Parathyroid adenoma (tissue), 2 donors: ENCODE results near the gene SLC15A1.

Source experiments
- H2AFZ ChIP-seq: fragments of 300-600 bp; sonication (generic); one replicate; pipeline ENCODE4 v1.7.0; 2017; ENCODE audit warnings: antibody characterized with exemption, mild to moderate bottlenecking
- H3K27ac ChIP-seq: fragments of 300-600 bp; sonication (generic); one replicate; pipeline ENCODE4 v1.7.0; 2017
- H3K27me3 ChIP-seq: fragments of 300-600 bp; sonication (generic); one replicate; pipeline ENCODE4 v1.7.0; 2017; ENCODE audit warnings: low read length; ENCODE audit not compliant: control insufficient read depth, insufficient read depth
- H3K36me3 ChIP-seq: fragments of 300-600 bp; sonication (generic); one replicate; pipeline ENCODE4 v1.7.0; 2017; ENCODE audit warnings: low read length; ENCODE audit not compliant: control insufficient read depth, insufficient read depth
- H3K4me1 ChIP-seq: fragments of 300-600 bp; sonication (generic); one replicate; pipeline ENCODE4 v1.7.0; 2017; ENCODE audit warnings: control low read depth
- H3K4me2 ChIP-seq: fragments of 300-600 bp; sonication (generic); one replicate; pipeline ENCODE4 v1.7.0; 2017; ENCODE audit warnings: low read length
- H3K4me3 ChIP-seq: fragments of 300-600 bp; sonication (generic); one replicate; pipeline ENCODE4 v1.7.0; 2017; ENCODE audit warnings: low read depth, low read length
- H3K79me2 ChIP-seq: fragments of 300-600 bp; sonication (generic); one replicate; pipeline ENCODE4 v1.7.0; 2017; ENCODE audit warnings: control low read depth
- H3K9ac ChIP-seq: fragments of 300-600 bp; sonication (generic); one replicate; pipeline ENCODE4 v1.7.0; 2017; ENCODE audit warnings: mild to moderate bottlenecking
- H3K9me3 ChIP-seq: fragments of 300-600 bp; sonication (generic); one replicate; pipeline ENCODE4 v1.7.0; 2017; ENCODE audit warnings: low read length; ENCODE audit not compliant: control insufficient read depth
- TF ChIP-seq, protein P1 (sequence below): fragments of 300-600 bp; sonication (generic); IDR thresholded peaks from one replicate; pipeline ENCODE4 v1.7.0; 2017; ENCODE audit warnings: antibody characterized with exemption, mild to moderate bottlenecking
- donor health status: primary hyperparathyroidism.

The SLC15A1 gene

GRCh38 chr13:98769736-98770135 is 17.3 kb upstream of the SLC15A1 start:
- TF ChIP-seq, protein P1, sequence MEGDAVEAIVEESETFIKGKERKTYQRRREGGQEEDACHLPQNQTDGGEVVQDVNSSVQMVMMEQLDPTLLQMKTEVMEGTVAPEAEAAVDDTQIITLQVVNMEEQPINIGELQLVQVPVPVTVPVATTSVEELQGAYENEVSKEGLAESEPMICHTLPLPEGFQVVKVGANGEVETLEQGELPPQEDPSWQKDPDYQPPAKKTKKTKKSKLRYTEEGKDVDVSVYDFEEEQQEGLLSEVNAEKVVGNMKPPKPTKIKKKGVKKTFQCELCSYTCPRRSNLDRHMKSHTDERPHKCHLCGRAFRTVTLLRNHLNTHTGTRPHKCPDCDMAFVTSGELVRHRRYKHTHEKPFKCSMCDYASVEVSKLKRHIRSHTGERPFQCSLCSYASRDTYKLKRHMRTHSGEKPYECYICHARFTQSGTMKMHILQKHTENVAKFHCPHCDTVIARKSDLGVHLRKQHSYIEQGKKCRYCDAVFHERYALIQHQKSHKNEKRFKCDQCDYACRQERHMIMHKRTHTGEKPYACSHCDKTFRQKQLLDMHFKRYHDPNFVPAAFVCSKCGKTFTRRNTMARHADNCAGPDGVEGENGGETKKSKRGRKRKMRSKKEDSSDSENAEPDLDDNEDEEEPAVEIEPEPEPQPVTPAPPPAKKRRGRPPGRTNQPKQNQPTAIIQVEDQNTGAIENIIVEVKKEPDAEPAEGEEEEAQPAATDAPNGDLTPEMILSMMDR, result no peak
- H3K79me2 ChIP-seq, result no peaks in the 10 kb centered on the region
- no peaks in the 10 kb centered on the region for H3K27me3 ChIP-seq
- no peaks in the 10 kb centered on the region for H3K9me3 ChIP-seq
- H3K36me3 ChIP-seq, result no peaks in the 10 kb centered on the region
- H3K9ac ChIP-seq, result no peak overlapping the region
- no peak overlapping the region for H3K4me3 ChIP-seq
- no peak overlapping the region for H2AFZ ChIP-seq
- no peaks in the 10 kb centered on the region for H3K4me1 ChIP-seq
- no peak overlapping the region for H3K27ac ChIP-seq
- H3K4me2 ChIP-seq, result no peak overlapping the region

DNA sequence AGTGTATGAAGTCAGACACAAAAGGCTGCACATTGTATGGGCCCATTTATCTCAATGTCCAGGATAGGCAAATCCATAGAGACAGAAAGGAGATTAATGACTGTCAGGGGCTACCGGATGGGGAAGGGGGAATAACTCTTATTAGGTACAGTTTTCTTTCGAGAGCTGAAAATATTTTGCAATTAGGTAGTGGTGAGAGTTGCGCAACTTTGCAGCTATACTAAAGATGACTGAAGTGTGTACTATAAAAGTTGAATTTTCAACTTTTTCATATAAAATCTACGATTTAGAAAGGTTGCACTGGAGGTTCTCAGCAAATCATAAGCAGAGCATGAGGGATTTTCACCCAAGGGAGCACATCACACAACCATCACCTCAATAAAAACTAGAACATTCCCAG is 16.1 kb upstream of the SLC15A1 start:
- Histone ChIP-seq H3K4me1 (no peaks in the 10 kb centered on the region), H2AFZ (no peak overlapping the region), H3K79me2 (no peaks in the 10 kb centered on the region), H3K27ac (no peak overlapping the region), H3K27me3 (no peaks in the 10 kb centered on the region), H3K36me3 (no peaks in the 10 kb centered on the region), H3K9ac (no peak overlapping the region), H3K4me2 (no peak overlapping the region), H3K4me3 (no peak overlapping the region), H3K9me3 (no peaks in the 10 kb centered on the region)
- TF ChIP-seq, protein P1, result no peak

DNA sequence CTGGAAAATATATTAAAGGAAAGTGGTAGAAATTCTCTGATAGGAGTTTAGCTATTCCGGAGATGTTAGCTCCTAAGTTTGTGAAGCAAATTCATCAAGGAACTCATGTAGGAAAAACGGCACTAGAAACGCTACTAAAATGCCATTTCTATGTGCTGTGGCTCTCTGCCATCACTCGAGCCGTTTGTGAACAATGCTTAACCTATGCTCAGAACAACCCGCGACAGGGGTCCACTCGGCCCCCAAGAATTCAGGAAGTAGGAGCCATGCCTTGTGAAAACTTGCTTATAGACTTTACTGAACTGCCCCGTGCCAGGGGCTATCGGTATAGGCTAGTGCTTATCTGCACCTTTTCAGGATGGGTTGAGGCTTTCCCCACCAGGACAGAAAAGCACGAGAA is 14.2 kb upstream of the SLC15A1 start:
- H2AFZ ChIP-seq, result no peak overlapping the region
- TF ChIP-seq, protein P1, result no peak
- no peaks in the 10 kb centered on the region for H3K36me3 ChIP-seq
- no peaks in the 10 kb centered on the region for H3K27me3 ChIP-seq
- H3K4me1 ChIP-seq, result no peaks in the 10 kb centered on the region
- no peaks in the 10 kb centered on the region for H3K79me2 ChIP-seq
- no peak overlapping the region for H3K4me3 ChIP-seq
- H3K9ac ChIP-seq, result no peak overlapping the region
- H3K27ac ChIP-seq, result no peak overlapping the region
- H3K4me2 ChIP-seq, result no peak overlapping the region
- no peaks in the 10 kb centered on the region for H3K9me3 ChIP-seq

- H3K9ac ChIP-seq, result no peak overlapping the region
- H3K4me3 ChIP-seq, result no peak overlapping the region
- no peaks in the 10 kb centered on the region for H3K9me3 ChIP-seq
- no peak overlapping the region for H3K4me2 ChIP-seq
- TF ChIP-seq, protein P1, result no peak
- no peaks in the 10 kb centered on the region for H3K36me3 ChIP-seq
- no peak overlapping the region for H2AFZ ChIP-seq
- H3K27ac ChIP-seq, result no peak overlapping the region
- no peaks in the 10 kb centered on the region for H3K4me1 ChIP-seq
- no peaks in the 10 kb centered on the region for H3K27me3 ChIP-seq
- H3K79me2 ChIP-seq, result no peaks in the 10 kb centered on the region
Observed at GRCh38 chr13:98765996-98766519, 13.6 kb upstream of the SLC15A1 start.

GRCh38 chr13:98761986-98762616 is 9.6 kb upstream of the SLC15A1 start:
- Histone ChIP-seq H3K9ac (no peak overlapping the region), H3K79me2 (no peaks in the 10 kb centered on the region), H3K4me1 (no peaks in the 10 kb centered on the region), H3K4me2 (no peak overlapping the region), H3K27ac (no peak overlapping the region), H3K9me3 (no peaks in the 10 kb centered on the region), H3K4me3 (no peak overlapping the region), H2AFZ (no peak overlapping the region), H3K36me3 (no peaks in the 10 kb centered on the region), H3K27me3 (no peaks in the 10 kb centered on the region)
- TF ChIP-seq, protein P1, result no peak
